Stimulated activated CD8-positive, alpha-beta memory T cell treated with anti-CD3 and anti-CD28 coated beads, Interleukin-15, amount 100 ng/mL, for 24 hours (primary cell): Measurements from ENCODE around the gene CNOT1.

Experiments
- DNase-seq: peaks from one replicate; pipeline ENCODE4 v3.0.0-alpha.2; 2020; ENCODE audit warnings: low read depth

CNOT1 gene

GRCh38 chr16:58516768-58517107 lies 112.9 kb downstream of the CNOT1 start:
- DNase-seq: no peak

GRCh38 chr16:58515871-58516767 lies 113.5 kb downstream of the CNOT1 start:
- DNase-seq: no peak

- peak; percentile 65 for DNase-seq
Measured at GRCh38 chr16:58515125-58515870, 114.3 kb downstream of the CNOT1 start, which contains the start of gene SETD6. Gene SETD6 (plus strand): TSS chr16:58515517. CDS start chr16:58515538, 21 bp downstream.

GRCh38 chr16:58513874-58514273 lies 115.8 kb downstream of the CNOT1 start:
- no peak for DNase-seq

- DNase-seq: peak; percentile 80
Measured at GRCh38 chr16:58511933-58512815, 117.5 kb downstream of the CNOT1 start.

- DNase-seq: no peak
Measured at GRCh38 chr16:58510776-58511628, 118.6 kb downstream of the CNOT1 start.

GRCh38 chr16:58510097-58510775 lies 119.4 kb downstream of the CNOT1 start:
- no peak for DNase-seq

GRCh38 chr16:58509256-58510096 lies 120.2 kb downstream of the CNOT1 start:
- no peak for DNase-seq

GRCh38 chr16:58508671-58509251 lies 120.9 kb downstream of the CNOT1 start:
- no peak for DNase-seq

GRCh38 chr16:58507963-58508670 lies 121.5 kb downstream of the CNOT1 start:
- no peak for DNase-seq

GRCh38 chr16:58507195-58507962 lies 122.2 kb downstream of the CNOT1 start:
- DNase-seq: no peak

GRCh38 chr16:58506241-58507194 lies 123.1 kb downstream of the CNOT1 start:
- no peak for DNase-seq

GRCh38 chr16:58503863-58504688 lies 125.5 kb downstream of the CNOT1 start:
- no peak for DNase-seq

- no peak for DNase-seq
Measured at GRCh38 chr16:58503166-58503862, 126.3 kb downstream of the CNOT1 start.
